ENCODE data around the gene MBNL3.

DNA sequence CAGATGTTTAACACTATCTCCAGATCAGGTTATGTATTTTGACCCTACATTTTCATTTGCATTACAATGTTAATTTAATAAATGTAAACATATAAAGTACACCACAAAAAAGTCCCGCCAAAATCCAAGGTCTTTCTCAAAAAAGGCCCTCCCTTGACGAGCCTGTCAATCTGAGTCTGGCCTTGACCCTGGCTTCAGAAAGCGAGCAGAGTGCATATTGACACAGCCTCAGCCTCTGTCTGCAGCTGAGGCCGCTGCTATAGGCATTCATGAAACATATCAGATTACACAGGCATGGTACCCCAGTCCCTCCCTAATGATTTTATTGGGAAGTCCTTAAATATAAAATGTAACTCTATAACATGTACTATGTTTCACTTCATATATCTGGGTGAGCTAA lies 6.2 kb downstream of the MBNL3 start:
- TF ChIP-seq ZNF274 (IDR thresholded peaks at IDR 0.05; ENCODE audit: low read depth, low read length) (no peak), EGR1 (IDR thresholded peaks at IDR 0.05; ENCODE audit: low read depth) (no peak), SP1 (IDR thresholded peaks at IDR 0.05; ENCODE audit: low read depth) (no peak), EZH2phosphoT487 (IDR thresholded peaks at IDR 0.05; ENCODE audit: borderline replicate concordance) (no peak), SRF (IDR thresholded peaks at IDR 0.05; ENCODE audit: low read depth) (no peak)
- TF ChIP-seq, protein P1, sequence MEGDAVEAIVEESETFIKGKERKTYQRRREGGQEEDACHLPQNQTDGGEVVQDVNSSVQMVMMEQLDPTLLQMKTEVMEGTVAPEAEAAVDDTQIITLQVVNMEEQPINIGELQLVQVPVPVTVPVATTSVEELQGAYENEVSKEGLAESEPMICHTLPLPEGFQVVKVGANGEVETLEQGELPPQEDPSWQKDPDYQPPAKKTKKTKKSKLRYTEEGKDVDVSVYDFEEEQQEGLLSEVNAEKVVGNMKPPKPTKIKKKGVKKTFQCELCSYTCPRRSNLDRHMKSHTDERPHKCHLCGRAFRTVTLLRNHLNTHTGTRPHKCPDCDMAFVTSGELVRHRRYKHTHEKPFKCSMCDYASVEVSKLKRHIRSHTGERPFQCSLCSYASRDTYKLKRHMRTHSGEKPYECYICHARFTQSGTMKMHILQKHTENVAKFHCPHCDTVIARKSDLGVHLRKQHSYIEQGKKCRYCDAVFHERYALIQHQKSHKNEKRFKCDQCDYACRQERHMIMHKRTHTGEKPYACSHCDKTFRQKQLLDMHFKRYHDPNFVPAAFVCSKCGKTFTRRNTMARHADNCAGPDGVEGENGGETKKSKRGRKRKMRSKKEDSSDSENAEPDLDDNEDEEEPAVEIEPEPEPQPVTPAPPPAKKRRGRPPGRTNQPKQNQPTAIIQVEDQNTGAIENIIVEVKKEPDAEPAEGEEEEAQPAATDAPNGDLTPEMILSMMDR (IDR thresholded peaks at IDR 0.05 in 2 of 3, conservative IDR thresholded peaks at IDR 0.05 in 1 of 3; ENCODE audit: borderline replicate concordance in 1 of 3, insufficient read depth in 1 of 3, low read depth in 2 of 3, low read length in 2 of 3): no peak

All from HCT116 (cell line).